DMS153 treated with DMSO at 0.1 percent for 48 hours (cell line): ENCODE data around the gene GAD2.
A peak's percentile ranks its signal among the peaks of the same experiment; 100 is the strongest.

Source experiments
- DNase-seq: peaks from one replicate; lab custom pipeline; 2025; ENCODE audit not compliant: unreplicated experiment; lab: John Stamatoyannopoulos, UW

GAD2 gene

DNA sequence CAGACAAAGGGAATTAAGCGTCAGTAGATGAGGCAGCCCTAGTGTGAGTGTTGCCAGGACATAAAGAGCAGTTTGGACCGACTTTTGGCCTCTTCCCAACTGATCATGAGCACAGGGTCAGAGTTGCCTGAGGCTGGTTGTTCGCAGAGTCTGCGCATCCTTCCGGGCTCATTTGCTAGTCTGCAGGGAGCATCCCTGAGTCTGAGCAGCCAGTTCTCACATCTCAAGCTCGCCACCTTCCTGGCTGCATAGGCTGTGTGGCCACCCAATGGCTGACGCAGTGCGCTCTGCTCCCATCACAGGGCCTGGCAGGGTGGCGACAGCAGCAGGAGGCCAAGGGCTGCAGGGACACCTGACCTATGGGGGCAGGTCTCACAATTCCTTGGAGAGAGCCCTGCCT lies 5.0 kb downstream of the GAD2 start:
- DNase-seq = no peak

DNA sequence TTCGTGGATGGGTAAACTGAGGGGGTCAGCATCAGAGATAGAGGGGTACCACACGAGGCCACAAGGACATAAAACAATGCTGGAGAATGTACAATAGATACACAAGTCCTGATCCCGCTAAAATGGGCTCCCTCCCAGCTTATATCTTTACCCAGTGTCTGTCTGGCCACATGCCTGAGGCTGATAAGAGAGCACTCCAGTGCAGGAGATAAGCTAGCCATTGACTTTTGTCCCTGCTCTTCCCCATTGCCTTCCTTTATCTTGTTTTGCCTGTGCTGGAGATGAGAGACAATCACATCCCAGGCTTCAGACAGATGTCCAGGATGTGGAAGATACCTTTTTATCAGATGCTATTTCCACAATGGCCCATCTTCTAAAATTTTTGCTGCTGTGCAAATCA lies 6.0 kb downstream of the GAD2 start:
- no peak for DNase-seq

DNA sequence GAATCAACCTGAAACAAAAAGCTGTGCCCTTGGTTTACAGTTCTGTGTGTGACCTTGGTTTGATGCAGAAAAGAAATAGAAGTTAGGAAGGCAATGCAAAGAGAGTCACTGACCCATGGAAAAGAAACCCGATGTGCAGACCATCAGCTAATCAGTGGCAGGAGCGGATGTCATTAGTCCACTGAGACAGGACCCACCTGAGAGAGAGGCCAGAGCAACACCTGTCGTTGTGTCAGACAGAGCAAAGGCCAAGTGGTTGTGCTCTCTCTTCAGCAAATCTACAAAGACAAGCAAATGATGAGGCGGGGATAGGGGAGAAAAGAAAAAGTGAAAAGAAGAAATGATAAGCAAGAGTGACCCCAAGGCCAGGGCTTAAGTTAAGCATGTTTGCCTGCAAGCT lies 8.7 kb downstream of the GAD2 start:
- no peak for DNase-seq

DNA sequence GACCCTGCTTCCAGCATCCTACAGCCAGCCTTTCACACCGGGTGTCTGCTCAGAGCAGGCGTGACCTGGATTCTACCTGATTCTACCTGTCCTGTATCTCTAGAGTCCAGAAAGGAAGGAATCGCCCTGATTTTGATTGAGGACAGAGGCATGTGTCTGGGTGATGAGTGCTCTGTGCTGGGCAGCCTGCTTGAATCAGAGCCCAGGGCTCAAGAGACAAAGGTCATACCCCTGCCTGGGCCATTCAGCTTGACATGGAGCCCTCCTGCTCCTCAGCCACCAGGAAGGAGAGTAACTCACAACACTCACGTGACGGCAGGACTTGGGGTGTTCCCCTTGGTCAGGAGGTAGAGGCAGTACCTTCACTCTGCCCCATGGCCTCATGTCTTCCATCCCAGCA lies 11.2 kb downstream of the GAD2 start:
- no peak for DNase-seq

DNA sequence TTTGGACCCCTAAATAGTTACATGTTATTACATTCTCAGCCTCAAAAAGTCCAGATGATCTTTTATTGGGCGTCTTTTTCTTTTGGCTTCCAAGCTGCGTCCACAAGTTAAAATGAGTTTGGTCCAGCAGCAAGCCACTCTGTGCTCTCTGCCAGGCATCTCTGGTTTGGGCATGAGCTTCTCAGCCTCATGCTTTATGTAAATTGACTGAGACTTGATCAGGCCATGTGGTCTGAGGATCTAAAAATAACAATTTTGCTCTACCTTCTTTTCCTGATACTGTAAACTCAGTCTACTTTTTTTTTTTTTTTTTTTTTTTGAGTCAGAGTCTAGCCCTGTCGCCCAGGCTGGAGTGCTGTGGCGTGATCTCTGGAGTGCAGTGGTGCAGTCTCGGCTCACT lies 15.6 kb downstream of the GAD2 start:
- no peak for DNase-seq

DNA sequence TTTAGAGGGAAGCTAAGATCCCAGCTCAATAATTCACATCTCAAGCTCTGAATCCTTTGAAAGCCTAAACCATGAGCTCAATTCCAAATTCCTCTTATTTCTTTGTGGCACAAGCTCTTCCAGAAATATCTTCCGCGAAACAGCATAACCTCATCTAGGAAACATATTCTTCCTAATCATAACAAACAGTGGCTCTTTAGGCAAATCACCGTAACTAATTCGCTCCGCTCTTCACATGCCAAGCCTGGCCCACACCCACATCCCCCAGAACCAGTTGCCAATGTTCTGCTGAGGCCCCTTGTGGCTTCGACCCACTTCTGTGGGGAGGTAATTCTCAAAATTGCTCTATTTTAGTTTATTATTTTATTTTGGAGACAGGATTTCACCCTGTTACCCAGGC lies 19.2 kb downstream of the GAD2 start:
- no peak for DNase-seq

DNA sequence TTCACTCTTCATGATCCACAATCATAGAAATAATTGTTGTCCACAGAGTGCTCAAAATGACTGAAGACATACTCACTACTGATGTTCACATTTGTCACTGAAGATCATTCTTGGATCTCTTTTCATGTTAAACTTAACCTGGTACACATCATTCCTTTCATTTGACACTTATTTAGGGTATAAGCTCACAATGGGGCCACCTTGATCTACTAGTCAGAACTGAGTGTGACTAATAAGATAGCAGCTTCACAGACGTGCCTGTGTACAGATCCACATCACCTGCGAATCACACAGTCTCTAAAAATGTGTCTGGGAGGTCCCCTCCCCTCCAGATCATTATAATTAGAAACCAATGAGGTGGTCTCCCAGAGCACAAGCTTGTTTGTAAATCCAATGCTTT lies 21.8 kb downstream of the GAD2 start:
- DNase-seq = no peak

DNA sequence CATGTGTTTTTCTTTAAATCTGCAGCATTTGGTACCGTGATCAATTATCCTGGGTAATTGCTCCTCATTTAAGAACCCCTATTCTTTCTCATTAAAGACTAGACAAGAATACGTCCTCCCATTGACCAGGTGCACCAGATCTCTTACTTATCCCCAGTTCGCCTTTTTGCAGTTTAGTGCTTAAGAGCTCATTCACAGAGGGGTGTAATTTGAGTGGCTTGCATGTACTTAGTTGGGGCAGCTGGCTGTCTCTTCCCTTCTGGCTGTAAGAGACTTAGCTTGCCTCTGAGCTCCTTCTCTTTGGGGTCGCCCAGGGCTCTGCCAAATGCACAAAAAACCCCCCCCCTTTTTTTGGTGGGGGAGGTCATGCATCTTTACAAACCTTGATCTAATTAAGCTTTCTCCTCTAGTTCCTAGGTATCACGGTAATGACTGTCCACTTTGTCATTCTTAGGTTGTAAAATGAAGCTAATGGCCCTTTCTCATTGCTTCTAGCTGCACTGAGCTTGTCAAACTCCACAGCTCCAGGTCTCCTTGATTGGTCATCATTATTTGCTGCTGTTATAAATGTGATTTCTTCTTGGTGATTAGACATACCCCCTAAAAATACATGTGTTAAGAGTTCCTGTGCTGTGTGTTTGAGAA lies 26.3 kb downstream of the GAD2 start:
- DNase-seq = no peak

DNA sequence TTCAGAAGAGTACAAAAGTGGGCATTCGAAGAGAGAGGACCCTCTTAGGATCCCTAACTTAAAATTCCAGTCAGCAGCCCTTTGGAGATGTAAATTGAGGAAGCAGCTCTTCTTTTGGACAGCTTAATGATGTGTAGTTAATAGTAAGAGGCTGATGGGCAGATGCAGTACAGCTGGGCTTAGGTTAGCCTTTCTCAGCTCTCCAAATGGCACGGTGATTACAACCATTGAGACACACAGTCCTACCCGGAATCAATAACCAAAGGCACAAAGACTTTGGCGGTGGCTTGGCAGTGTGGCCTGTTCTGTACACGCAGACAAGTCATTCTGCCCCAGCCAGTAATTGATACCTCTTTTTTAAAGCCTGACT lies 26.8 kb downstream of the GAD2 start:
- no peak for DNase-seq

DNA sequence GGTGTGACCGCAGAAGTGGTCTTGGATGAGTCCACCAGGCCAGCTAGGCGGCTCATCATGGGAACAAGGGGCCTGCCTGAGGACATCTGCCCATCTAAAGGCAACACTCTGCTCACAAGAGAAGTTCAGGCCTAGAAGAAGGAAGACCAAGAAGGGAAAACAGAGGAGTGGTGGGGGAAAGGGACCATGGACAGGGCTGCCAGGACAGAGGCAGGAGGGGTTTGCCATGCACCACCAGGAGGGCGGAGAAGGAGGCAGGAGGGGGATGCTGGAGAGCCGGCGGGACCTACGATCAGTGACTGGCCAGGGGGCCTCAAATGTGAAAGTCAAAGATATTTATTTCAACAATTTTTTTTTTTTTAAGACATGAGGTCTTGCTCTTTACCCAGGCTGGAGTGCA lies 33.1 kb downstream of the GAD2 start:
- no peak for DNase-seq

DNA sequence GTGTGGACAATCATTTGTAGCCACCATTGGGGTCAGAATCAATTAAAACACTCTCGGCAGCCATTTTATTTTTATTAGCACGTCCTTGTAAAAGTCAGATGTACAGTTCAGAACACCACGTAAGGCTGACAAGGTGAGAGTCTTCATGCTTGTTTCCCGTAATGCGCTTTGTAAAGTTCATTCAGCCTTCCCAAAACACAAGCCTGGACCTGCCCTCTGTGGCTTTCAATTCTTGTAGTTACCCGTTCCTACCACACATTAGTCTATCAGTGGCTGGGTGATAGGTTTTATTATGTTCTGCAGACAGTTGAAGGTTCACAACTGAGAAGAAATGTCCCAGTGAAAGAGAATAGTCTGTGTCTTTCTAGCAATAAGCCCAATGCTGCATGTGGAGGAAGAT lies 35.4 kb downstream of the GAD2 start:
- no peak for DNase-seq

DNA sequence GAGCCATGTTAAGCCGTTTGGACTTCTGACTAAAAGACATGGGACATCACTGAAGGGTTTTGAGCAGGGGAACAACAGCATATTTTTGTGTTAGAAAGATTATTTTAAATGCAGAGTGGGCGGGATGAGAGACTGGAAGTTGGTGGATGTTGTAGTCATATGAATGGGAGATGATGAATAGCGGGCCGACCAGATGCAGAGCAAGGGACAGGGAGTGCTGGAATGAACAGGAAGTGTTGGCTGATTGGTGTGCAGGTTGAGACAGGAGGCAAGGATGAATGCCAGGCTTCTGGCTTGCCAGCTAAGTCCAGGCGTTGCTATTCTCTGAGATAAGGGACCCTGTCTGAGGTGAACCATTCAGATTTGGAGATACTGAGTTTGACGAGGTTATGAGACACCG lies 38.0 kb downstream of the GAD2 start:
- DNase-seq = no peak

DNA sequence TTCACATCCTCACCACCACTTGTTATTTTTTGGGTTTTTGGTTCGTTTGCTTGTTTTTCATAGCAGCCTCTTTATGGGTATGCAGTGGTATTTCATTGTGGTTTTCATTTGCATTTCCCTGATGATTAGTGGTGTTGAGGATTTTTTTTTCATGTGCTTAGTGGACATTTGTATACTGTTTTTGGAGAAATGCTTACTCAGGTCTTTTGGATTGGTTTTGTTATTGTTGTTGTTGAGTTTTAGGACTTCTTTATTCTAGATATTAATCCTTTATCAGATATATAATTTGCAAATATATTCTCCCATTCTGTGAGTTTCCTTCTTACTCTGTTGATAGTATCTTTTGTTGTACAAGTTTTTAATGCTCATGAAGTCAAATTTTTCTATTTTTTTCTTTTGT lies 42.8 kb downstream of the GAD2 start:
- DNase-seq = no peak

DNA sequence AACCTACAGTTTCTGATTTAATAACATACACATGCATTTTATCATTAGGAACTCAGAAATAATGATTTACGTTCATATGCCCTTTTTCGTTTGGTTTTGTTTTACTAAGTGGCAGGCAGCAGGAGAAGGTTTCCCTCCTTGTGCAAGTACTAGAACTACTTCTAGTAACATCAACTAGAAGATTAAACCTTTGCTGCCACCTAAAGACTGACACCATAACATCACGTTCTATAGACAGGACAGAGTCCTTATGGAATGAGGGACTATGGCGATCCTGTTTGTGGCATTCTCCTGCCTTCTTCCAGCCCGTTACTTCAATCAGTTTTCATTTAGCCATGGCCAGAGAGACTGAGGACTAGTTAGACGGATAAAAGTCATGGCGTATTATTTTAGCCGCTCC lies 53.2 kb downstream of the GAD2 start:
- DNase-seq = peak; percentile 9

DNA sequence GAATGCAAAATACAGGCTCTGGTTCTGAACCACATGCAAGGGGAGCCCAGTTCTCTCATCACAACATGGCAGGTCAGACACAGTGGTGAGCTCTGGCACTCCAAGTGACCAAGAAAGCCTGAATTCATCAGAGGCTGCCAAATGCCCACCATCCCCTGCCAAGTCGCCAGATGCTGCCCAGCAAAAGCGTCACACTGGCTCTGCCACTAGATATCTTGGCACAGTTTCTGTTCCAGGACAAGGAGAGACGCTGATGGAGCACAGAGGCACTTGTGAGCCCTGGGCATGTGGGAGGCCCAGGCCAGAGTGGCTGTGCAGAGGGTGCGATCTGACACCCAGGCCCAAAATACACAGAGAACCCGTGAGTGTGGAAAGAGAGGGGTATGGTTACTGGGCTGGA lies 57.8 kb downstream of the GAD2 start:
- DNase-seq = no peak

DNA sequence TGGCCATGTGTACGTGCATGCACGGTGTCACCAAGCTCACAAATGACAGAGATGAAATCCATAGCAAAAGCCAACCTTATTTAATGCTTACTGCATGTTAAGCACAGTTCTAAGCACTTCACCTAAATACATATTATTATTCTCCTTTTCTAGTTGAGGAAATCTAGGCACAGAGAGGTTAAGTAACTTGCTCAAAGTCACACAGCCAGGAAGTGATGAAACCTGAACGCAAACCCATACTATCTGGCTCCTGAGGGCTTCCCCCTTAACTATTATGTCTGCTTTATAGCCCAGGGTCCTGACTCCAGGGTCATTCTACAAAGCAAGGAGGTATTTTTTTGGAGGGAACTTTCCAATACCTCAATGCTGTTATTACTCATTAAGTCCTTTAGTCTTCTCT lies 61.7 kb downstream of the GAD2 start:
- DNase-seq = no peak

DNA sequence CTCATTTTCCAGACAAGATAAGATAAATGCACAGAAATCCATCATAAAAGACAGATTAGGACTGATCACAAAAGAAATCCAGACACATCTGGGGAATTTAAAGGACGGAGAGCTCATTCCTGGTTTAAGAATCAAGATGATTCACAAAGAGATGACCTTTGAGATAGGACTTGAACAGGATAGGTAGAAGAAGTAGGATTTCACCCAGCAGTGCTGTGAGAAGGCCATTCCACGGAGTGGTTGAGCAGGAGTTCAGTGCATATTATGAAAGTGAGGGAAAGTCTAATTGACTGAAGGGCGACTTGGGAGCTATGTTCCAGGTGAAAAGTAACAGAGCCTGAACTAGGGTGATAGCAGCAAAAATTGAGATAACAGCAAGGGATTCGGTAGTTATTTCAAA lies 73.7 kb downstream of the GAD2 start:
- no peak for DNase-seq

DNA sequence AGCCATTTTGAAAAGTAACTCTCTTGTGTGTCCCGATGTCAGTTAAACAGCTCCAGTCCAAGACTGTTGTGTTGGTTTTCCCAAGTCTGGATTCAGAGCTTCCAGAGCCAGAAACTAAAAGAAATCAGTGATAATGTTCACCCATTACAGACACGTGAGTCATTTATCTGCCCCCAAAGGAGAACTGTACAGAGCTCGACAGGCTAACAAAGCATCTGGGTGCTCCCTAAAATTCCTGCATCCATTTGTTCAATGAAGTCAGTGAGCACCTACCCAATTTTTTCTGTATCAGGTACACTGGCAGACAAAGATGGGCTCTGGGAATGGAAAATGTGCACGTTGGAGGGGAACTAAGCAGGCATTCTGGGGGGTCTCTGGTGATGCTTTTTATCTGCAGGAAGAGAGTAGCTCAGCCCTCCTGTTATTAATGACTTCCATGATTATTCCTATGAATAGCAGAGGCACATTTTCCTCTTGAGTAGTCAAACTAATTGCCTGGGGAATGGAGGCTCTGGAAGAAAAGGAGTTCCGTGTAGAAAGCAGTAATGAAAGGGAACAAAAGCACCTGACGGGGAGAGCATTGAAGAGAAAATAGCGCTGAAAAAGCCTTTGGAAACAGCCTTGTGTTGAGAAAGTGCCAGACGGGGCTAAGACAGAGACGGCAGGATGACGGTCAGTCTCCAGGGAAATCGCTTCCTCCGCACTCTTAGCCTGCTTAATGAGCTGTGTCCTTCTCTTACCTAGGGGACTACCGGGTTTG lies 75.3 kb downstream of the GAD2 start:
- peak; percentile 10 for DNase-seq

DNA sequence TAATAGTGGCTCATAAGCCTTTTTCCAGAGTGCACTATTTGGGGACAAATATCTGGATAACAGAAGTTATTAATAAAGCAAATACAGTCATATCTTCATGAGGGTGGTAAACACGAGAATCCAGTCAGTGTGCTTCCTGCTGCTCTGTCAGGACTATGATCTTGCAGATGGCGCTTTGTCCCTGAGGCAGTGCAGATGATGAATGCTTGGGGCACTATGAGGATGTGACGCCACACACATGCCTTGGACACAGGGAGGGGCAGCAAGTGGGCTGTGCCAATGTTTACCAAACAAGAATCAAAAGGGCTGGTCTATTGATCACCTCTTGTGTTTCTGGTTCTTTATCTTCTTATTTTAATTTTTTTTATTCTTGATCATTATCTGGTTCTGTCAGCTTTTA lies 79.8 kb downstream of the GAD2 start:
- no peak for DNase-seq

DNA sequence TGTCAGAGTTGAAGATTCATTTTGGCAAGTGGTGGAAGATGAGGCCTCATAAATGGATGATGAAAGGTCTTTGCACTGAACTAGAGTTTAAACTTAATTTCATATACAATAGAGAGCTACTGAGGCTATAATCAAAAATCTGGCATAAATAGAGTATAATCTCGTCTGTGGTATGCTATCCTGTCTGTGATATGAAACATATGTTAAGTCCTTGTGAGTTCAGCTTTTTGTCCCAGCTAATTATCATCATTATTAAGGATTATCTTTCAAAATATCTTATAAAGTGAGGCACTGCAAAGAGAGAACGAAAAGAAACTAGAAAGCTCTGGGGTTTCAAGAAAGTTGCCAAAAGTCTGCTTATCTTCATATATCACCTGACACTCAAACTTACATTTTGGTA lies 83.4 kb downstream of the GAD2 start:
- DNase-seq = no peak

DNA sequence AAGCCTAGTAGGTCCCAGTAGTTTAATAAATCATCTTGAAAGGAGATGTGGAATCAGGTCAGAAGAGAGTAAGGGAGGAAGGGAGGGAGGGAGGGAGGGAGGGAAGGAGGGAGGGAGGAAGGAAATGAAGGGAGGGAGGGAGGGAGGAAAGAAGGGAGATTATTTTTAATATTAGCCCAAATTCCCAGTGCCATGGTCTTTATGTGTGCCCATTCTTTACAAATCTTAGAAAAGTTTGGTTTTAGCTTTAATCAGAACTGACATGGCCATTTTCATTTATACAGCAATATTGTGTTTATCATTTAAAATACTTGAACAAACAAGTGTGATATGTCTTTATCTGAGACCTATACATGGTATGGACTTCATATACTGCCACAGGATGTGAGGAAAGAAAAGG lies 86.8 kb downstream of the GAD2 start:
- DNase-seq = no peak

DNA sequence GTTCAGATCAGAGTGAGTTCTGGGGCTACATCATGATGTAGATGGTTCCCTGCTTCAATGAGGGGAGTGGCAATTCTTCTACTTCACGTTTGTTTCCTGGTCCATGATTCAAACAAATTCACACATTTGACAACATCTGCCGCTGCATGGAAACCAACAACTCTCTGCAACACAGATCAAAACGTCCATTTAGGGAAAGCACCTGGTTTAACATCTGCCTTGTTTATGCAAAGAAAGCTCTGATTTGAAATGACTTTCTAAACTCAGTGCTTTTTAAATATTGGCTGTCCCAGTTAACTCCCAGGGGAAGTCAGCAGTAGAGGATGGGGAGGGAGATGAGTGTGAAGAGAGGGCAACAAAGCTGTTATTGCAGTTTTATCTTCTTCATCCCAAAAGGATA lies 93.8 kb downstream of the GAD2 start:
- DNase-seq = no peak

DNA sequence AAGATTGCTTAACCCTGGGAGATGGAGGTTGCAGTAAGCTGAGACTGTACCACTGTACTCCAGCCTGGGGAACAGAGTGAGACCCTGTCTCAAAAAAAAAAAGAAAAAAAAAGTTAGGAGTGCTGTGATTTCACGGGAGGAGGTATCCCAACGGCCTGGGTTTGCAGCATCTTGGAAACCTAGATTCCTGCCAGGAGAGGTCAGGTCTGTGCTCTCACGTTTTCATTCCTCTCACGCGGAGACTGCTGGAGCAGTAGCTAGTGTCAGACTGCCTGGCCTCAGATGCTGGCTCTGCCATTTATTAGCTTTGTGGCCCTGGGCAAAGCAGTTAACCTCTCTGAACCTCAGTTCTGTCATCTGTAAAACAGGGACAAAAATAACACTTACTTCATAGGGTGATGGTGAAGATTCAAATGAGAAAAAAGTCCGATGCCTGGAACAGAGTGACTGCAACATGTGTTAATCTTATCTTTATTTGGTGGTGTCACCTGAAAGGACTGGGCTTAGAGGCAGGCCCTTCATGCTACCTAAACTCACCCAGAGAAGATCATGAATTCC lies 94.9 kb downstream of the GAD2 start:
- no peak for DNase-seq
